ENCODE data around the gene TNKS1BP1. TPM values are rescaled to one million over a fixed set of nuclear protein-coding genes. Genes with fewer than 3 reads are reported as not detected.

Gene TNKS1BP1
- total RNA-seq, 4 donors from 2014 or later, result 241 to 276 (median 272) TPM

DNA sequence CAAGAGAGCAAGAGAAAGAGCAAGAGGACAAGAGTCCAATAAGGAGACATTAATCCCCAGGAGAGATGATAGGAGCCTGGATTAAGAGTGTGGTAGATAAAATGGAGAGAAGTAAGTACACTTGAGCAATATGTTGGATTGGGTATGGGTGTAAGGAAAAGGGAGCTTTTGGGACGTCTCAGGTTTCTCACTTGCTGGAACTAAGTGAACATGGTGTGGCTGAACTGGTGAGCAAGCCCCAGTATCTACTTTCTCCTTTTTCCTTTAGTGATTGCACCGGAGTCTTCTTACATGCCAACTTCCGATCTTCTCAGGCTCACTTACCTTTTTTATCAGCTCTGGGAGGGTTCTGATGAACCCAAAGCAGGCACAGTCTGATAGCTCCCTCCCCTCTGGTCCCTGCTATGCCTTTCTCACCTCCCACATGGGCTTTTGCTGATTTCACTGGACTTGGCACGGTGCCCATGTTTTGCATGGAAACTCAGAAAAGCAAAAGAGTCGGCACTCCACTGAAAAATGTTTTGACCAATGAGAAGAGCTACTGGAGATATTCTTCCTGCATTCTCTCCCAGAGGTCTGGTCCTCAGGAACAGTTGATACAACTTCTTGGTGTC, 73.2 kb downstream of the TNKS1BP1 start:
- WGBS, result 49% methylated on average over 5 of the region's 5 CpGs
- no peak overlapping the region for H3K27ac ChIP-seq
- H3K4me3 ChIP-seq, result no peak overlapping the region
- no peaks in the 10 kb centered on the region for H3K36me3 ChIP-seq
- H3K27me3 ChIP-seq, result no peaks in the 10 kb centered on the region
- H3K4me1 ChIP-seq, result peaks cover 9% of the 10 kb centered on the region
- no peak for TF ChIP-seq EP300 (IDR thresholded peaks at IDR 0.05)
- no peak for TF ChIP-seq POLR2A (IDR thresholded peaks at IDR 0.05)
- no peak for TF ChIP-seq POLR2AphosphoS5 (IDR thresholded peaks at IDR 0.05)
- TF ChIP-seq, protein P1, sequence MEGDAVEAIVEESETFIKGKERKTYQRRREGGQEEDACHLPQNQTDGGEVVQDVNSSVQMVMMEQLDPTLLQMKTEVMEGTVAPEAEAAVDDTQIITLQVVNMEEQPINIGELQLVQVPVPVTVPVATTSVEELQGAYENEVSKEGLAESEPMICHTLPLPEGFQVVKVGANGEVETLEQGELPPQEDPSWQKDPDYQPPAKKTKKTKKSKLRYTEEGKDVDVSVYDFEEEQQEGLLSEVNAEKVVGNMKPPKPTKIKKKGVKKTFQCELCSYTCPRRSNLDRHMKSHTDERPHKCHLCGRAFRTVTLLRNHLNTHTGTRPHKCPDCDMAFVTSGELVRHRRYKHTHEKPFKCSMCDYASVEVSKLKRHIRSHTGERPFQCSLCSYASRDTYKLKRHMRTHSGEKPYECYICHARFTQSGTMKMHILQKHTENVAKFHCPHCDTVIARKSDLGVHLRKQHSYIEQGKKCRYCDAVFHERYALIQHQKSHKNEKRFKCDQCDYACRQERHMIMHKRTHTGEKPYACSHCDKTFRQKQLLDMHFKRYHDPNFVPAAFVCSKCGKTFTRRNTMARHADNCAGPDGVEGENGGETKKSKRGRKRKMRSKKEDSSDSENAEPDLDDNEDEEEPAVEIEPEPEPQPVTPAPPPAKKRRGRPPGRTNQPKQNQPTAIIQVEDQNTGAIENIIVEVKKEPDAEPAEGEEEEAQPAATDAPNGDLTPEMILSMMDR (IDR thresholded peaks at IDR 0.05), result no peak
- no peaks in the 10 kb centered on the region for H3K9me3 ChIP-seq
- DNase-seq (ENCODE audit: low spot score in 2 of 2), result no peak

DNA sequence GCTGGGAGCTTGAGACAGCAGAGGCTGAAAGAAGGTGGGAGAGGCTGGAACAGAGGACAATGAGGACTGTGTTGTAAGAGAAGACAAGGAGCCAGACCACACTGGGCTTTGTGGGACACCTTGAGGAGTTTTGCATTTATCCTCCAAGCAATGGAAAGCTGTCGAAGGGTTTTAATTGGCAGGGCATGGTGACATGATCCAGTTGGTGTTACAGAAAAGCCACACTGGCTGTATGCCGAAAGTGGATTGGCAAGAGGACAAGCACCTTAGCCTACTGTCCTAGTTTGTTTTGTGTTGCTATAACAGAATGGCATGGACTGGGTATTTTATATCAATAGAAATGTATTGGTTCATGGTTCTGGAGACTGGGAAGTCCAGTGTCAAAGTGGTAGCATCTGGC, 73.7 kb downstream of the TNKS1BP1 start:
- H3K27ac ChIP-seq, result no peak overlapping the region
- H3K4me1 ChIP-seq, result peaks cover 9% of the 10 kb centered on the region
- no peaks in the 10 kb centered on the region for H3K9me3 ChIP-seq
- H3K4me3 ChIP-seq, result no peak overlapping the region
- 78% methylated on average over 2 of the region's 2 CpGs for WGBS
- no peak for DNase-seq (ENCODE audit: low spot score in 2 of 2)
- no peaks in the 10 kb centered on the region for H3K36me3 ChIP-seq
- TF ChIP-seq POLR2A (IDR thresholded peaks at IDR 0.05) (no peak), POLR2AphosphoS5 (IDR thresholded peaks at IDR 0.05) (no peak), EP300 (IDR thresholded peaks at IDR 0.05) (no peak)
- TF ChIP-seq, protein P1 (IDR thresholded peaks at IDR 0.05), result no peak
- no peaks in the 10 kb centered on the region for H3K27me3 ChIP-seq

Other genes starting within 250 kb of the TNKS1BP1 start
- gene LRRC55, start 143.0 kb downstream of the TNKS1BP1 start, total RNA-seq, result under 1 TPM in 3 of 4 donors, not detected in 1; 0.08 to 0.24 (median 0.17) TPM
- gene APLNR, start 87.7 kb downstream of the TNKS1BP1 start, total RNA-seq, result 1 to 10 TPM in 2 of 4 donors, under 1 TPM in 2; 0.42 to 2.2 (median 1.2) TPM
- 10 to 100 TPM; 59.9 to 96.5 (median 67.9) TPM for gene SSRP1, start 10.9 kb upstream of the TNKS1BP1 start, total RNA-seq
- not detected for gene P2RX3, start 13.4 kb upstream of the TNKS1BP1 start, total RNA-seq
- not detected for gene PRG3, start 56.2 kb upstream of the TNKS1BP1 start, total RNA-seq
- 1 to 10 TPM in 1 of 4 donors, under 1 TPM in 1, not detected in 2; 0.36 to 1.8 TPM for gene PRG2, start 65.7 kb upstream of the TNKS1BP1 start, total RNA-seq
- gene SLC43A3, start 102.2 kb upstream of the TNKS1BP1 start, total RNA-seq, result 10 to 100 TPM; 44.5 to 70.4 (median 60.0) TPM
- 1 to 10 TPM in 3 of 4 donors, under 1 TPM in 1; 0.64 to 4.8 (median 3.2) TPM for gene RTN4RL2, start 135.6 kb upstream of the TNKS1BP1 start, total RNA-seq
- gene SLC43A1, start 190.8 kb upstream of the TNKS1BP1 start, total RNA-seq, result 10 to 100 TPM; 13.8 to 48.8 (median 22.3) TPM
- gene TIMM10, start 205.8 kb upstream of the TNKS1BP1 start, total RNA-seq, result 10 to 100 TPM; 26.2 to 43.0 (median 40.1) TPM
- gene SMTNL1, start 212.6 kb upstream of the TNKS1BP1 start, total RNA-seq, result not detected
- 10 to 100 TPM; 14.2 to 32.4 (median 25.5) TPM for gene UBE2L6, start 242.7 kb upstream of the TNKS1BP1 start, total RNA-seq